Stomach (tissue), 4 donors: ENCODE results near the gene CCDC6.

Experiments
- EP300 ChIP-seq: sonication (generic); formaldehyde crosslinking; IDR thresholded peaks from one replicate; pipeline ENCODE4 v1.6.1; 2017; ENCODE audit warnings: antibody characterized with exemption
- POLR2A ChIP-seq, 4 donors: fragments of 450-650 bp; IDR thresholded peaks; one replicate each; pipeline ENCODE4 v1.6.1; 2016; ENCODE audit warnings: antibody characterized with exemption in 4 of 4, control low read depth in 2 of 4, mild to moderate bottlenecking in 1 of 4, moderate library complexity in 1 of 4
- POLR2AphosphoS5 ChIP-seq, 3 donors: sonication (generic); formaldehyde crosslinking; IDR thresholded peaks; one replicate each; pipeline ENCODE4 v1.6.1; 2016; ENCODE audit warnings: antibody characterized with exemption in 3 of 3
- TF ChIP-seq, protein P1 (sequence below), 7 experiments: fragments of 450-650 bp in 4 of 7; fragments of 200-600 bp in 3 of 7; sonication (generic) in 3 of 7; IDR thresholded peaks; one replicate each; pipeline ENCODE4 v1.5.1; 2016 to 2019; ENCODE audit warnings: antibody characterized with exemption in 7 of 7, control low read depth in 2 of 7, mild to moderate bottlenecking in 1 of 7

DNA sequence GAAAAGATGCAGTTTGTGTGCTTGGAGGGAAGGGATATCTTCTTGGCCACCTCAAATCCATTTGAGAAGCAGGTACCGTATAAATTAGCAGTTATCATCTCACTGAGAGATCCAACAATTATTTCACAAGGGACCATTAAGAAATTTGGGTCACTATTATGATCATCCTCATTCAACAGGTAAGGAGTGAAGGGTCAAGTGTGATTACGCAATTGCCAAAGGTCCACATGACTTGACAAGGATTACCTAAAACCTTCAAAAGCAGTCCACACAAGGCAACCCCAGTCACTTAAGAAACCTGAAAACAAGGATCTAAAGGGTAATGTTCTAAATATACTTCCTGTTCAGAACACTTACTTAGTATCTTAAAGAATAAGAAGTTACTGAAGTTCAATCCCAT lies 27.4 kb downstream of the CCDC6 start:
- TF ChIP-seq, protein P1, sequence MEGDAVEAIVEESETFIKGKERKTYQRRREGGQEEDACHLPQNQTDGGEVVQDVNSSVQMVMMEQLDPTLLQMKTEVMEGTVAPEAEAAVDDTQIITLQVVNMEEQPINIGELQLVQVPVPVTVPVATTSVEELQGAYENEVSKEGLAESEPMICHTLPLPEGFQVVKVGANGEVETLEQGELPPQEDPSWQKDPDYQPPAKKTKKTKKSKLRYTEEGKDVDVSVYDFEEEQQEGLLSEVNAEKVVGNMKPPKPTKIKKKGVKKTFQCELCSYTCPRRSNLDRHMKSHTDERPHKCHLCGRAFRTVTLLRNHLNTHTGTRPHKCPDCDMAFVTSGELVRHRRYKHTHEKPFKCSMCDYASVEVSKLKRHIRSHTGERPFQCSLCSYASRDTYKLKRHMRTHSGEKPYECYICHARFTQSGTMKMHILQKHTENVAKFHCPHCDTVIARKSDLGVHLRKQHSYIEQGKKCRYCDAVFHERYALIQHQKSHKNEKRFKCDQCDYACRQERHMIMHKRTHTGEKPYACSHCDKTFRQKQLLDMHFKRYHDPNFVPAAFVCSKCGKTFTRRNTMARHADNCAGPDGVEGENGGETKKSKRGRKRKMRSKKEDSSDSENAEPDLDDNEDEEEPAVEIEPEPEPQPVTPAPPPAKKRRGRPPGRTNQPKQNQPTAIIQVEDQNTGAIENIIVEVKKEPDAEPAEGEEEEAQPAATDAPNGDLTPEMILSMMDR (IDR thresholded peaks at IDR 0.05) = no peak
- TF ChIP-seq POLR2A (IDR thresholded peaks at IDR 0.05) (no peak), POLR2AphosphoS5 (IDR thresholded peaks at IDR 0.05) (no peak), EP300 (no peak)
